ENCODE data around the gene CCDC9B. TPM values are rescaled to one million over a fixed set of nuclear protein-coding genes. Genes with fewer than 3 reads are reported as not detected.

Gene CCDC9B
- total RNA-seq, 1 experiment from 2014 or later: 1.4 TPM

GRCh38 chr15:40290545-40290917, 50.2 kb downstream of the CCDC9B start:
- Mint-ChIP-seq H3K27me3 (ENCODE audit: low read depth) (peaks cover 45% of the 10 kb centered on the region), H3K9me3 (no peaks in the 10 kb centered on the region), H3K36me3 (no peaks in the 10 kb centered on the region), H3K4me3 (peak overlapping the region; percentile 57), H3K27ac (no peak overlapping the region), H3K4me1 (peaks cover 20% of the 10 kb centered on the region)
- ATAC-seq (peak; percentile 8), DNase-seq (ENCODE audit: low spot score) (no peak)
- ChIA-PET CTCF (interaction anchor here (0.6 to 13.0 kb wide), 23 partner anchors 9 to 254 kb away, joined by 3 to 341 read pairs (median 6); partner anchors contain the start of genes CCDC9B, INAFM2 and PLCB2), POLR2A (interaction anchor here (0.9 to 1.3 kb wide), 3 partner anchors 10 to 17 kb away, joined by 5 to 6 read pairs (median 5); partner anchors contain the start of gene PLCB2)
- TF ChIP-seq CDX4 (CRISPR knock-in tag; IDR thresholded peaks at IDR 0.05; ENCODE audit: borderline replicate concordance) (no peak), MYBL2 (CRISPR knock-in tag; IDR thresholded peaks at IDR 0.05) (no peak)
- TF ChIP-seq, protein P1, sequence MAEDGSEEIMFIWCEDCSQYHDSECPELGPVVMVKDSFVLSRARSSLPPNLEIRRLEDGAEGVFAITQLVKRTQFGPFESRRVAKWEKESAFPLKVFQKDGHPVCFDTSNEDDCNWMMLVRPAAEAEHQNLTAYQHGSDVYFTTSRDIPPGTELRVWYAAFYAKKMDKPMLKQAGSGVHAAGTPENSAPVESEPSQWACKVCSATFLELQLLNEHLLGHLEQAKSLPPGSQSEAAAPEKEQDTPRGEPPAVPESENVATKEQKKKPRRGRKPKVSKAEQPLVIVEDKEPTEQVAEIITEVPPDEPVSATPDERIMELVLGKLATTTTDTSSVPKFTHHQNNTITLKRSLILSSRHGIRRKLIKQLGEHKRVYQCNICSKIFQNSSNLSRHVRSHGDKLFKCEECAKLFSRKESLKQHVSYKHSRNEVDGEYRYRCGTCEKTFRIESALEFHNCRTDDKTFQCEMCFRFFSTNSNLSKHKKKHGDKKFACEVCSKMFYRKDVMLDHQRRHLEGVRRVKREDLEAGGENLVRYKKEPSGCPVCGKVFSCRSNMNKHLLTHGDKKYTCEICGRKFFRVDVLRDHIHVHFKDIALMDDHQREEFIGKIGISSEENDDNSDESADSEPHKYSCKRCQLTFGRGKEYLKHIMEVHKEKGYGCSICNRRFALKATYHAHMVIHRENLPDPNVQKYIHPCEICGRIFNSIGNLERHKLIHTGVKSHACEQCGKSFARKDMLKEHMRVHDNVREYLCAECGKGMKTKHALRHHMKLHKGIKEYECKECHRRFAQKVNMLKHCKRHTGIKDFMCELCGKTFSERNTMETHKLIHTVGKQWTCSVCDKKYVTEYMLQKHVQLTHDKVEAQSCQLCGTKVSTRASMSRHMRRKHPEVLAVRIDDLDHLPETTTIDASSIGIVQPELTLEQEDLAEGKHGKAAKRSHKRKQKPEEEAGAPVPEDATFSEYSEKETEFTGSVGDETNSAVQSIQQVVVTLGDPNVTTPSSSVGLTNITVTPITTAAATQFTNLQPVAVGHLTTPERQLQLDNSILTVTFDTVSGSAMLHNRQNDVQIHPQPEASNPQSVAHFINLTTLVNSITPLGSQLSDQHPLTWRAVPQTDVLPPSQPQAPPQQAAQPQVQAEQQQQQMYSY (CRISPR knock-in tag; IDR thresholded peaks at IDR 0.05): peak; percentile 69
- TF ChIP-seq, protein P2, sequence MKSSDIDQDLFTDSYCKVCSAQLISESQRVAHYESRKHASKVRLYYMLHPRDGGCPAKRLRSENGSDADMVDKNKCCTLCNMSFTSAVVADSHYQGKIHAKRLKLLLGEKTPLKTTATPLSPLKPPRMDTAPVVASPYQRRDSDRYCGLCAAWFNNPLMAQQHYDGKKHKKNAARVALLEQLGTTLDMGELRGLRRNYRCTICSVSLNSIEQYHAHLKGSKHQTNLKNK (CRISPR knock-in tag; IDR thresholded peaks at IDR 0.05): no peak

DNA sequence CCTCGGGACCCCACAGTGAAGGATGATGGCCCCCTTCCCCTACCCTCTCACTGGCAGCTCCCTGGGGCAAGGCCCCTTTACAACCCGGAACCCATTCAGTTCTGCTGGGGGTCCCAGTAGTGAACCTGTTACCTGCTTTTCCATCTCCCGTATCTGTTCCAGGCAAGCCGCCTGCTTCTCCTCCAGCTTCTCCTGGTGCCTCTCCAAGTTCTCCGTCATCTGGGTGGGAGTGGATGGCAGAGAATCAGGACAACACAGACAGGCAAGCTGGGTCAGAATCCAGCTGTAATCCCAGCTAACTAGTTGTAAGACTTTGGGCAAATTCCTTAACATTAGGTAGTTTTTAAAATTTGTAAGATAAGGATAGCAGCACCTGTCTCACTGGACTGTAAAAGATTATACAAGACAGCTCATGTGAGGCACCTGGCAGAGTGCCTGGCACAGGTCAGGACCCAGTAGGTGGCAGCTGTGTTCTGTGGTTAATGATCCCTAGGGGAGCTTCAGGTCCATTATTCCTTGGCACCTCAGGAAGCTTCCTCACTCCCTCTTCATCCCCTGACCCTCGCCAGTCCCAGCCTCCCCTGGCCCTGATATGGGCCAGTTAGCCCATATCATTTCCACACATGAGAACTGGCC, 51.5 kb downstream of the CCDC9B start:
- peaks cover 57% of the 10 kb centered on the region for H3K27me3 Mint-ChIP-seq (ENCODE audit: low read depth)

More for the DNA sequence above, 51.5 kb downstream of the CCDC9B start:
- no peaks in the 10 kb centered on the region for H3K36me3 Mint-ChIP-seq
- H3K4me1 Mint-ChIP-seq: peaks cover 25% of the 10 kb centered on the region
- ChIA-PET CTCF (interaction anchor here (0.9 to 13.0 kb wide), 8 partner anchors 10 to 83 kb away, joined by 3 to 341 read pairs (median 42); partner anchors contain the start of genes CCDC9B and PLCB2), POLR2A (interaction anchor here (1.1 kb wide), 1 partner anchor 9 kb away, joined by 3 read pairs; no protein-coding TSS in a partner anchor)
- no peaks in the 10 kb centered on the region for H3K9me3 Mint-ChIP-seq
- no peak overlapping the region for H3K27ac Mint-ChIP-seq
- DNase-seq (ENCODE audit: low spot score) (no peak), ATAC-seq (no peak)
- no peak for TF ChIP-seq CDX4 (CRISPR knock-in tag; IDR thresholded peaks at IDR 0.05; ENCODE audit: borderline replicate concordance)
- TF ChIP-seq, protein P3, sequence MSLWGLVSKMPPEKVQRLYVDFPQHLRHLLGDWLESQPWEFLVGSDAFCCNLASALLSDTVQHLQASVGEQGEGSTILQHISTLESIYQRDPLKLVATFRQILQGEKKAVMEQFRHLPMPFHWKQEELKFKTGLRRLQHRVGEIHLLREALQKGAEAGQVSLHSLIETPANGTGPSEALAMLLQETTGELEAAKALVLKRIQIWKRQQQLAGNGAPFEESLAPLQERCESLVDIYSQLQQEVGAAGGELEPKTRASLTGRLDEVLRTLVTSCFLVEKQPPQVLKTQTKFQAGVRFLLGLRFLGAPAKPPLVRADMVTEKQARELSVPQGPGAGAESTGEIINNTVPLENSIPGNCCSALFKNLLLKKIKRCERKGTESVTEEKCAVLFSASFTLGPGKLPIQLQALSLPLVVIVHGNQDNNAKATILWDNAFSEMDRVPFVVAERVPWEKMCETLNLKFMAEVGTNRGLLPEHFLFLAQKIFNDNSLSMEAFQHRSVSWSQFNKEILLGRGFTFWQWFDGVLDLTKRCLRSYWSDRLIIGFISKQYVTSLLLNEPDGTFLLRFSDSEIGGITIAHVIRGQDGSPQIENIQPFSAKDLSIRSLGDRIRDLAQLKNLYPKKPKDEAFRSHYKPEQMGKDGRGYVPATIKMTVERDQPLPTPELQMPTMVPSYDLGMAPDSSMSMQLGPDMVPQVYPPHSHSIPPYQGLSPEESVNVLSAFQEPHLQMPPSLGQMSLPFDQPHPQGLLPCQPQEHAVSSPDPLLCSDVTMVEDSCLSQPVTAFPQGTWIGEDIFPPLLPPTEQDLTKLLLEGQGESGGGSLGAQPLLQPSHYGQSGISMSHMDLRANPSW (CRISPR knock-in tag; conservative IDR thresholded peaks at IDR 0.05; ENCODE audit: low read depth): no peak
- TF ChIP-seq FOXP1 (CRISPR knock-in tag; IDR thresholded peaks at IDR 0.05; ENCODE audit: borderline replicate concordance): no peak
- no peak for TF ChIP-seq ZNF121 (CRISPR knock-in tag; IDR thresholded peaks at IDR 0.05)
- TF ChIP-seq ZNF263 (CRISPR knock-in tag; IDR thresholded peaks at IDR 0.05; ENCODE audit: low read depth): no peak
- no peak for TF ChIP-seq NR1H2 (CRISPR knock-in tag; IDR thresholded peaks at IDR 0.05)
- no peak for TF ChIP-seq RORB (CRISPR knock-in tag; IDR thresholded peaks at IDR 0.05)
- no peak for TF ChIP-seq ETV6 (CRISPR knock-in tag; IDR thresholded peaks at IDR 0.05)
- no peak for TF ChIP-seq JUN (CRISPR knock-in tag; IDR thresholded peaks at IDR 0.05)
- TF ChIP-seq, protein P4, sequence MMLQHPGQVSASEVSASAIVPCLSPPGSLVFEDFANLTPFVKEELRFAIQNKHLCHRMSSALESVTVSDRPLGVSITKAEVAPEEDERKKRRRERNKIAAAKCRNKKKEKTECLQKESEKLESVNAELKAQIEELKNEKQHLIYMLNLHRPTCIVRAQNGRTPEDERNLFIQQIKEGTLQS (CRISPR knock-in tag; conservative IDR thresholded peaks at IDR 0.05): no peak
- TF ChIP-seq ZBTB43 (CRISPR knock-in tag; IDR thresholded peaks at IDR 0.05): no peak
- TF ChIP-seq ZNF138 (CRISPR knock-in tag; conservative IDR thresholded peaks at IDR 0.05): no peak
- H3K4me3 Mint-ChIP-seq: no peak overlapping the region

All from WTC11 (cell line).